Activated naive CD4-positive, alpha-beta T cell treated with anti-CD3 and anti-CD28 coated beads for 36 hours (primary cell): ENCODE results near the gene KIF26B. TPM values are rescaled to one million over a fixed set of nuclear protein-coding genes. Genes with fewer than 3 reads are reported as not detected.

Experiments
- CTCF ChIA-PET: fragments of 350-600 bp; sonication (Branson Sonifier 250); formaldehyde crosslinking; loops from one replicate; lab custom pipeline; 2021; ENCODE audit warnings: antibody characterized with exemption; lab: Charles Lee
- DNase-seq: peaks from one replicate; pipeline ENCODE4 v3.0.0-alpha.2; 2020
- H3K27ac Mint-ChIP-seq: one replicate; pipeline ENCODE4 v1.8.0; 2021; ENCODE audit warnings: mild to moderate bottlenecking, mixed read lengths
- H3K27me3 Mint-ChIP-seq: one replicate; pipeline ENCODE4 v1.8.0; 2021; ENCODE audit warnings: low read depth, mixed read lengths
- H3K36me3 Mint-ChIP-seq: one replicate; pipeline ENCODE4 v1.8.0; 2021; ENCODE audit warnings: low read depth, mixed read lengths
- H3K4me1 Mint-ChIP-seq: one replicate; pipeline ENCODE4 v1.8.0; 2021; ENCODE audit warnings: low read depth, mixed read lengths
- H3K4me3 Mint-ChIP-seq: one replicate; pipeline ENCODE4 v1.8.0; 2021; ENCODE audit warnings: mild to moderate bottlenecking, moderate library complexity, mixed read lengths
- H3K9me3 Mint-ChIP-seq: one replicate; pipeline ENCODE4 v1.8.0; 2021; ENCODE audit warnings: mixed read lengths
- intact Hi-C: fragments of 100-400 bp; cut with micrococcal nuclease; formaldehyde crosslinking; loops from one replicate; pipeline ENCODE4 v1.15.1; 2023
- total RNA-seq, 2 experiments: library from RNA; stranded (reverse); gene quantifications; one replicate each; pipeline ENCODE4 v1.2.3, GENCODE V29; 2021

The KIF26B gene
- total RNA-seq, 2 experiments from 2014 or later = 0.05 TPM; not detected in 1

DNA sequence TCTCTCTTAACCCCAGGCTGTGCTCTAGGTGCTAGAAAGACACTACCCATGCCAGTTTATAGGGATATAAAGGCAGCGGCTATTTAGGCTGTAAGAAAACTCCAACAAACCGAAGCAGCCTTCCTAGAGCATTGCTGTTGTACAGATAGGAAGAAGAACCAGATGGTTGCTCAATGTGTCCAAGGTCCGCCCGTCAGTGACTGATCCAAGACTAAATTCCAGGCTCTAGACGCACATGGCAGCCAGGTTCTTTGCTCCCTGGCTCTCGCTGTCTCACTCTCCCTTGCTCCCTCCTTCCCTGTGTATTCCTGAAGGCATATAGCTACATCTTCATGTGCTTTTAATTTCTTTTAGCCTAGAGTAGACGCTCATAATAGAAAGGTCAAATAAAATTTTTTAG lies 303.4 kb downstream of the KIF26B start:
- intact Hi-C loops = no loop called here
- Mint-ChIP-seq H3K4me3 (no peak overlapping the region), H3K27ac (no peak overlapping the region), H3K4me1 (no peaks in the 10 kb centered on the region), H3K9me3 (no peaks in the 10 kb centered on the region), H3K36me3 (no peaks in the 10 kb centered on the region), H3K27me3 (peaks cover 5% of the 10 kb centered on the region)
- CTCF ChIA-PET = no interaction called here
- no peak for DNase-seq

DNA sequence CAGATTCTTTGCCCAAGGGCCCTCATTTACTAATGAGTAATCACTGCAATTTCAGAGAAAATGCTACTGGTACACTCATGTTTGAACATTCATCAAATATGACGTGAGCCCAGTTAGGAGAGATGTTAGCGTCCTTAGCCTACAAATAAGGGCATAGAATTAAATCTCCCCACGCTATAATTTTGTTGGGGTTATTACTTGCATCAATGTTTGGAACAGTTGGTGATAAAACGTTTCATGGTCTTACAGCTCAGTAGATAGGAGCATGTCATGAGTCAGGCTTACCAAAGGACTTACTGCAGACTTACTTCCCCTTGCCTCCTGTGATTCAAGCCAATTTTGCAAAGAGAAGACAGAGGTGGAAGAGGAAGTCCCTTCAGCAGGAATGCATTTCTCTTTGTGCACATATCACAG lies 304.0 kb downstream of the KIF26B start:
- Mint-ChIP-seq H3K4me3 (no peak overlapping the region), H3K27me3 (peaks cover 5% of the 10 kb centered on the region), H3K9me3 (no peaks in the 10 kb centered on the region), H3K36me3 (no peaks in the 10 kb centered on the region), H3K4me1 (no peaks in the 10 kb centered on the region), H3K27ac (no peak overlapping the region)
- no peak for DNase-seq
- CTCF ChIA-PET = no interaction called here
- intact Hi-C loops = no loop called here

DNA sequence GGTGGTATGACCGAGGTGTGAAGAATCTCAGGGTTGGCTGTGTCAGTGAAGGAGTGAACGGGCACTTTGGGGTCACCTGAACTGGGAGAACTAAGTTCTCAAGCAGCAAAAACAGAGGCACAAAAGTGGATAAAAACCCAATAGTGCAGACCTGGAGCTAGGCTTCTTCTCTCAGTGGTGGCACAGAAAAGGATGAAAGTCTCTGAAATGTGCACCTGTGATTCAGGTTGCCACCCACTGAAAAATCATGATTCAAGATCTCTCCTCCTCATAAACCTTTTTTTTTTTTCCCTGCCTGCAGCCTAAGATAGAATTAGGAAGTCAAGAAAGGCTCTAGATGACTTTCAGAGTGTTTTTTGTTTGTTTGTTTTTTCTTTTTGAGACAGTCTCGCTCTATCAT lies 304.8 kb downstream of the KIF26B start:
- Mint-ChIP-seq H3K4me1 (no peaks in the 10 kb centered on the region), H3K9me3 (peaks cover 8% of the 10 kb centered on the region), H3K4me3 (no peak overlapping the region), H3K27me3 (peaks cover 5% of the 10 kb centered on the region), H3K27ac (no peak overlapping the region), H3K36me3 (no peaks in the 10 kb centered on the region)
- intact Hi-C loops = no loop called here
- no peak for DNase-seq
- CTCF ChIA-PET = no interaction called here

DNA sequence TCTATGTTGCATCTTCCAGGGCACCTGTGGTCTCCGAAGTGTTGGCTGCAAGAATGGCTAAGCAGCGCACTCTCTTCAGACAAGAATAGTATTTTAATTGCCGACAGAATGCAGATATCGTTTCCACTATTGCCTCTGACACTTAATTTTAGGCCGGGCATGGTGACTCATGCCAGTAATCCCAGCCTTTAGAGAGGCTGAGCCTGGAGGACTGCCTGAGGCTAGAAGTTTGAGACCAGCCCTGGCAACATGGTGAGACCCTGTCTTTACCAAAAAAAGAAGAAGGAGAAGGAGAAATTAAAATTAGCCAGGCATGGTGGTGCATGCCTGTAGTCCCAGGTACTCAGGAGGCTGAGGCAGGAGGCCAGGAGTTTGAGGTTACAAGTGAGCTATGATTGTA lies 306.9 kb downstream of the KIF26B start:
- H3K27me3 Mint-ChIP-seq = peaks cover 5% of the 10 kb centered on the region
- CTCF ChIA-PET = no interaction called here
- no peaks in the 10 kb centered on the region for H3K36me3 Mint-ChIP-seq
- H3K27ac Mint-ChIP-seq = no peak overlapping the region
- H3K4me3 Mint-ChIP-seq = no peak overlapping the region
- no peak for DNase-seq
- H3K9me3 Mint-ChIP-seq = peaks cover 9% of the 10 kb centered on the region
- H3K4me1 Mint-ChIP-seq = no peaks in the 10 kb centered on the region
- intact Hi-C loops = no loop called here

DNA sequence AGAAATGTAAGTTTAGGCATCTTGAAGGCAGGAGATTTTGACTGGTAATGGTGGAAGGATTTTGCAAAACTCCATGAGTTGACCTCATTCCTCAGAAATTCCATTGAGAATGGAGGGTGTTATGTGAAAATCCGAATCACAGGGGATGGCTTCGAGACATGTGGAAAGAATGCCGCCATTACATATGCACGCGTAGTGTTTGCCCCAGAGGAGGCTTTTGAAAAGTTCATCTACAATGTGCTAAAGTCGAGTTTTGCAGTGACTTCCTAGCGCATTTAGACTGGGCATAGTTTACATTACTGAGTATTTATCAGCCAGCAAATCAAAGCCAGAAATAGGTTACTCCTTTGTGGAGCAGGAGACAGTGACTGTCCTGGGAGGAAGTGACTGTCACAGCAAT lies 307.4 kb downstream of the KIF26B start:
- intact Hi-C loops = no loop called here
- H3K4me1 Mint-ChIP-seq = no peaks in the 10 kb centered on the region

DNA sequence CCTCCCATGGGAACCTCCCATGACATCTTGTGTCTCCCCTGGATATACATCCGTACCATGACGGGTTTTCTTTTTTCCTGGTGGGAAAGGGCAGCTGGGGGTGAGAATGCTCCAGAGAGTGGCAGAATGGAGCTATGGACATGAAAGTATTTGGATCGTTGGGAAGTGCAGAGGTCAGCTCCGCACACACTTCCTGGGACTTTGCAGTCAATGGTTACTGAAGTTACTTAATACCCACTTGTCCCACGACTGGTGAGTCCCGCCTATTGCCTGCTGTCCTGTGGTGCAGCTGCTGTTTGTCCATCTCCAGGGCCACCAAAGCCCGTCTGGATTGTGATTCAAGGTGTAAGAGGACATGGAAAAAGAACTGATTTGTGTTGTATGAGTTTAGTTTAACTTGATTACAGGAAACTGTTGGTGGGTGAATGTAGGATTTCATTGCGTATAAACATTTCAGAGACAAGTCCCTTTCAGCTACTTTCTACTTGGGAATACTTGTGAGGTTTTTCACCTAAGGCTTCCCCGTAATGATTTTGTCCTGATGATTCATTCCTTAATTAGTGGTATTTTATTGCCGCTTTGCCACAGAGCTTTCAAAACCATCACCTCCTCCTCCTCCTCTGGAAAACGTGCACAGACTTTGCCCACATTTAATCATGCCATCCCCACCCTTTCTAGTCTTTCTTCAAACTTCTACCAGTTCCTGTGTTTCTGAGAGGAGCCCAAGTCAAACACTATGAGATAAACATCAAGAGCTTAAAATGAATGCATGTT lies 308.8 kb downstream of the KIF26B start:
- no peak for DNase-seq
- Mint-ChIP-seq H3K9me3 (peaks cover 9% of the 10 kb centered on the region), H3K4me1 (no peaks in the 10 kb centered on the region), H3K27me3 (peaks cover 3% of the 10 kb centered on the region), H3K27ac (no peak overlapping the region), H3K36me3 (no peaks in the 10 kb centered on the region), H3K4me3 (no peak overlapping the region)
- CTCF ChIA-PET = no interaction called here
- intact Hi-C loops = no loop called here

More for the DNA sequence above, 307.4 kb downstream of the KIF26B start:
- peaks cover 5% of the 10 kb centered on the region for H3K27me3 Mint-ChIP-seq
- H3K9me3 Mint-ChIP-seq = peaks cover 9% of the 10 kb centered on the region
- no peaks in the 10 kb centered on the region for H3K36me3 Mint-ChIP-seq
- no peak overlapping the region for H3K4me3 Mint-ChIP-seq
- CTCF ChIA-PET = no interaction called here
- H3K27ac Mint-ChIP-seq = no peak overlapping the region
- no peak for DNase-seq

DNA sequence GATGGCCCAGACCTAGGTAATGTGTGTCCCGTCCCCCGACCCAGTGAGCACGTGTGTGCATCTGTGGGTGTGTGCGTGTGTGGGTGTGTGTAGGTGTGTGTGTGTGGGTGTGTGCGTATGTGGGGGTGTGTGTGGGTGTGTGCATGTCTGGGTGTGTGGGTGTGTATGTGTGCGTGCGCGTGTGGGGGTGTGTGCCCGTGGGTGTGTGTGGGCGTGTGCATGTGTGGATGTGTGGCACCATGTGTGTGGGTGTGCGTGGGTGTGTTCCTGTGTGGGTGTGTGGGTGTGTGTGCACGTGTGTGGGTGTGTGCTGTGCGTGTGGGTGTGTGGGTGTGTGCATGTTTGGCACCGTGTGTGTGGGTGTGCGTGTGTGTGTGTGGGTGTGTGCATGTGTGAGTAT lies 309.5 kb downstream of the KIF26B start:
- intact Hi-C loops = no loop called here
- Mint-ChIP-seq H3K27ac (no peak overlapping the region), H3K27me3 (peaks cover 3% of the 10 kb centered on the region), H3K36me3 (no peaks in the 10 kb centered on the region), H3K9me3 (peaks cover 9% of the 10 kb centered on the region), H3K4me3 (no peak overlapping the region), H3K4me1 (no peaks in the 10 kb centered on the region)
- CTCF ChIA-PET = no interaction called here
- no peak for DNase-seq

DNA sequence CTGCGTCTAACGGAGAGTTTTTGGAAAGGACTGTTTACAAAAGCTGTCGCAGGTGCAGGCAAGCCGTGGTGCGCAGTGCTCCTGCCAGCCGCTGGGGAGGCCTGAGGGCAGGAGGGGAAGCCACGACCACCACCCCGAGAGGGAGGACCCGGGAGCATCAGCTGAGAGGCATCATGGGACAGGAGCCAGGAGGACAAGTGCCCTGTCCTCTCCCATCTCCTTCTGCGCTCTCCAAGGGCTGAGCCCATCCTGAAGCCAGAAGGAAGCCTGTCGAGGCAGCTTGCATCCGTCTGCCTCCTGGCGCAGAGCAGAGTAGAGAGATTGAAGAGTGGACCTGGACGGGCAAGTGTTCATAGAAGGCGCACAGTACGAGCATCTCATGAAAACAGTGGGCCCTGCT lies 310.9 kb downstream of the KIF26B start:
- Mint-ChIP-seq H3K4me3 (no peak overlapping the region), H3K4me1 (no peaks in the 10 kb centered on the region), H3K36me3 (no peaks in the 10 kb centered on the region), H3K27ac (no peak overlapping the region), H3K27me3 (no peaks in the 10 kb centered on the region), H3K9me3 (peaks cover 9% of the 10 kb centered on the region)
- intact Hi-C loops = no loop called here
- no peak for DNase-seq
- CTCF ChIA-PET = no interaction called here

DNA sequence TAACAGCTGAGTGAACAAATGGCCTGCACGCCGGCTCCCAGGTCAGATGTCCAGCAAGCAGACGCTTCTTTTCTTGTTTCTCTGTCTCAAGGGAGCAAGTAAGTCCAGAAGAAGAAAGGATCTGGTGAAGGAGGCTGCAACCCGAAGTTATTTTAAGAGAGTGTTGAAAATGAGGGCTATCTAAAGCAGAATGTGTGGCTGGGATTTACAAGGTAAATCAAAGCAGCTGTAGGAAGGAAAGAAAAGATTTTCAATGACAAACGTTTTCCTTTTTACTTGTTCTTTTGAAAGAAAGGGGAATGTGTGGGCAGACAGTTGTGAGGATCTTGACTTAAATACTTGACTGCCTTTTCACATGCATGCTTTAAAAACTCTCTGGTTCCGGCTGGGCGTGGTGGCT lies 311.5 kb downstream of the KIF26B start:
- Mint-ChIP-seq H3K27ac (no peak overlapping the region), H3K36me3 (no peaks in the 10 kb centered on the region), H3K27me3 (no peaks in the 10 kb centered on the region), H3K4me3 (no peak overlapping the region), H3K9me3 (peaks cover 9% of the 10 kb centered on the region), H3K4me1 (no peaks in the 10 kb centered on the region)
- CTCF ChIA-PET = no interaction called here
- intact Hi-C loops = no loop called here
- no peak for DNase-seq

DNA sequence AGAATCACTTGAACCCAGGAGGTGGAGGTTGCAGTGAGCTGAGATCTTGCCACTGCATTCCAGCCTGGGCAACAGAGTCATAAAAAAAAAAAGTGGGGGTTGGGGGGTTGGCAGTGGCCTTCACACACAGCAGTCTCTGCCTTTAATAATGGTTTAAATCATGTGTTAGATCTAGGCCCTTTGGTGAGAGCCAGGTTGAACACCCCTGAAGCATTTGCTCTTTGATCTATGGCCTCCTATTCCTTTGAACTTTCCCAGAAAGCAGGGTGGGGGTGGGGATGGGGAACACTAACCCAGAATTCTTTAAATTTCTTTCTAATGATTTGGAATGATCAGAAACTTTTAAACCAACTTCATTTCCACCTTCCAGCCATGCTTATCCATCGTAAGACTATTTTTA lies 313.0 kb downstream of the KIF26B start:
- H3K36me3 Mint-ChIP-seq = no peaks in the 10 kb centered on the region
- intact Hi-C loops = no loop called here
- H3K27me3 Mint-ChIP-seq = no peaks in the 10 kb centered on the region
- no peaks in the 10 kb centered on the region for H3K4me1 Mint-ChIP-seq
- no peak overlapping the region for H3K27ac Mint-ChIP-seq
- CTCF ChIA-PET = no interaction called here
- no peak overlapping the region for H3K4me3 Mint-ChIP-seq
- peaks cover 9% of the 10 kb centered on the region for H3K9me3 Mint-ChIP-seq
- no peak for DNase-seq

DNA sequence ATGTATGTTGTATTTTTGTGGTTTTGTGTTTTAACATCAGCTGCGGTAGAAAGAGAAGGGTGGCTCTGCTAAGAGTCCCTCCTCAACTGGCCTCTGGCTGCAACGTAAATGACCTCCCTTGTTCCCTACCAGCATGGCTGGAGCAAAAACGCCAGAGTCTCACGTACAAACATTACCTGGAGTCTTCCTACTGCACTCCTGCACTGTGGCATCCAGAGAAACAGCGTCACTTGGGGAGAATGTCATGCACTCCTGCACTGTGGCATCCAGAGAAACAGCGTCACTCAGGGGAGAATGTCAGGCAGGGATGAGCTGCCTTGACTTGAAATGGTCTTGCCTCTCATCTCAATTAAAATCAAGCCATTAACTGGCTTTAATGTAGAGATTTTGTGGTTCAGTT lies 314.2 kb downstream of the KIF26B start:
- H3K4me3 Mint-ChIP-seq = no peak overlapping the region
- intact Hi-C loops = no loop called here
- DNase-seq = no peak
- H3K27me3 Mint-ChIP-seq = no peaks in the 10 kb centered on the region
- CTCF ChIA-PET = interaction anchor here (0.6 kb wide), 1 partner anchor 190 kb away, joined by 3 read pairs; no protein-coding TSS in a partner anchor
- peaks cover 7% of the 10 kb centered on the region for H3K9me3 Mint-ChIP-seq
- H3K27ac Mint-ChIP-seq = no peak overlapping the region
- no peaks in the 10 kb centered on the region for H3K36me3 Mint-ChIP-seq
- no peaks in the 10 kb centered on the region for H3K4me1 Mint-ChIP-seq

DNA sequence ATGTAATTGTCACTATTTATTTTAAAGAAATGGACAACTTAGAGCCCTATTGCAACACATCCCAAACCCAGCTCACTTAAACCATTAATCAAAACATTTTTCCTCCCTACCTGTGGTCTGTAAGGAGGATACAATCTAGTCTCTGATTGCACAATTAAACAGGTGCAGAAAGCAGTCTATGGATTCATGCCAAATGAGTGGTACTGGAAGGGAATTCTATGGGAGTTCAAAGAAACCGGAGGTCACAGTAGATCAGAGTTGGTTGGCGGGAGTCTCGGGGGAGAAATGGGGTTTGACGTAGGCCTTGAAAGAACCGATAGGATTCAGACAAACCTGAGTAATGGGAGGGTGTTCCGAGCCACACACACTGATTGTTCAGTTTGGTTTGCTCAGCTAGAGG lies 314.9 kb downstream of the KIF26B start:
- H3K27me3 Mint-ChIP-seq = peaks cover 1% of the 10 kb centered on the region
- no peak overlapping the region for H3K4me3 Mint-ChIP-seq
- CTCF ChIA-PET = no interaction called here
- no peak overlapping the region for H3K27ac Mint-ChIP-seq
- intact Hi-C loops = no loop called here
- DNase-seq = no peak
- no peaks in the 10 kb centered on the region for H3K4me1 Mint-ChIP-seq
- no peaks in the 10 kb centered on the region for H3K36me3 Mint-ChIP-seq
- no peaks in the 10 kb centered on the region for H3K9me3 Mint-ChIP-seq

DNA sequence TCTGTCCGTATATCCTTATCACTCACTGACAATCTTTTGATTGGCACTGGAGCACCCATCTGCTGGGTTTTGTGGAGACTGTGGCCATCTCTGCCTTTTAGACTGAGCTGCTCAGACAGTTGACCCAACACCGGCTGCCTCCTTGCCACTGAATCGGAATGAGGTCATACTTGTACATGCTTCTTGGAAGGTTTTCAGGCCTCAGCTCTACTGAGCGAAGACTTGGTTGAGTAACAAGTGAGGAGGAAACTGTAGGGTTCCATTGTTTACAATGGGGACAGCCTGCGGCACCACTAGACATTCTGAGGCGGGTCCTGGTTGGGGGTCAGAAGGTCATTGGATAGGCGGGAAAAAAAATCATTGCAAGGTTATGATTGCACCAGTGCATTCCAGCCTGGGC lies 320.3 kb downstream of the KIF26B start:
- Mint-ChIP-seq H3K27me3 (peaks cover 2% of the 10 kb centered on the region), H3K4me1 (no peaks in the 10 kb centered on the region), H3K4me3 (no peak overlapping the region), H3K36me3 (no peaks in the 10 kb centered on the region), H3K9me3 (no peaks in the 10 kb centered on the region), H3K27ac (no peak overlapping the region)
- no peak for DNase-seq
- intact Hi-C loops = no loop called here
- CTCF ChIA-PET = no interaction called here
